ENCODE data around the gene ATP6V1C2. TPM values are rescaled to one million over a fixed set of nuclear protein-coding genes. Genes with fewer than 3 reads are reported as not detected.

Gene ATP6V1C2
- total and polyA plus RNA-seq, 9 of the 15 experiments (the other 6 are each of a cell fraction or from before 2014, with no cell fraction given): 0.01 to 0.31 (median 0.10) TPM; not detected in 4

- peak; percentile 20; the same call in 1 of the 2 replicates for TF ChIP-seq CXXC5 (CRISPR knock-in tag; IDR thresholded peaks at IDR 0.05)
- no peak for TF ChIP-seq TOE1 (IDR thresholded peaks at IDR 0.05; ENCODE audit: borderline replicate concordance)
- TF ChIP-seq TOE1 (CRISPR knock-in tag; IDR thresholded peaks at IDR 0.05; ENCODE audit: borderline replicate concordance, low read depth): no peak
- no peak for TF ChIP-seq TEAD4 (IDR thresholded peaks at IDR 0.05; ENCODE audit: low read length)
- no peak for TF ChIP-seq TEAD4 (CRISPR knock-in tag; IDR thresholded peaks at IDR 0.05; ENCODE audit: borderline replicate concordance)
- TF ChIP-seq ZNF124 (CRISPR knock-in tag; IDR thresholded peaks at IDR 0.05): no peak
- TF ChIP-seq ZNF79 (CRISPR knock-in tag; IDR thresholded peaks at IDR 0.05; ENCODE audit: low read depth): no peak
- TF ChIP-seq DPF2 (IDR thresholded peaks at IDR 0.05): no peak
- no peak for TF ChIP-seq ZNF184 (CRISPR knock-in tag; IDR thresholded peaks at IDR 0.05)
- TF ChIP-seq ZNF707 (CRISPR knock-in tag; conservative IDR thresholded peaks at IDR 0.05): no peak
- peak; percentile 14; the same call in 1 of the 2 replicates for TF ChIP-seq SMARCA4 (IDR thresholded peaks at IDR 0.05)
- peak; percentile 16; the same call in 1 of the 2 replicates for TF ChIP-seq VEZF1 (CRISPR knock-in tag; IDR thresholded peaks at IDR 0.05)
- TF ChIP-seq ZNF57 (CRISPR knock-in tag; IDR thresholded peaks at IDR 0.05): no peak
- TF ChIP-seq FOXK1 (CRISPR knock-in tag; IDR thresholded peaks at IDR 0.05; ENCODE audit: borderline replicate concordance): no peak
- no peak for TF ChIP-seq SMAD2 (IDR thresholded peaks at IDR 0.05; ENCODE audit: low read depth, low read length)
- TF ChIP-seq ZNF407 (IDR thresholded peaks at IDR 0.05; ENCODE audit: low read depth): no peak
- TF ChIP-seq CTBP1 (IDR thresholded peaks at IDR 0.05; ENCODE audit: borderline replicate concordance): 0 out of 2 replicates have a peak, but pooled peaks have one; percentile 47
- TF ChIP-seq ZNF140 (CRISPR knock-in tag; IDR thresholded peaks at IDR 0.05): no peak
- no peak for TF ChIP-seq TAF7 (tag; IDR thresholded peaks at IDR 0.05)
Observed at GRCh38 chr2:10794876-10795275, 73.4 kb downstream of the ATP6V1C2 start (continued).

Data from K562 (cell line).